ENCODE measurements around the gene GPX3. TPM values are rescaled to one million over a fixed set of nuclear protein-coding genes. Genes with fewer than 3 reads are reported as not detected.
A peak's percentile ranks its signal among the peaks of the same experiment; 100 is the strongest.

The GPX3 gene
- total RNA-seq, 2 experiments from 2014 or later, result not detected

DNA sequence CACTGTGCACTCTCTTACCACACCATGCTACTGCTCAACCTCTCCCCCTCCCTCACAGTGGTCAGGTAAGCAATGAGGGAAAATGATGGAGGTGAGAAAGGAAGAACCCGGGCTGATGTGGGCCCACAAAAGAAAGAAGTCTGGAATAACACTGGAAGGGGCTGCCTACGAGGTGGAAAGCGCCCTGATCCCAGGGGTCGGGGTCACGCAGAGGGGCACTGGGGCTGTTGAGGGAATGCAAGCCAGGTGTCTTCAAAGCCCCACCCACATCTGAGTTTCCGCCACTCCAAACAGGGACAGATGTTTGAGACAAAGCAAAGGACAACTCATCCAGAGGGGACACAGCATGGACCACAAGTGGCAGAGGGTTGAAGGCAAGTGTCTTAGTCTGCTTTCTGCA, 56.2 kb downstream of the GPX3 start:
- ChIA-PET CTCF (interaction anchor here (0.6 to 4.8 kb wide), 7 partner anchors 10 to 88 kb away, joined by 3 to 21 read pairs (median 4); no protein-coding TSS in a partner anchor), POLR2A (interaction anchor here (1.3 kb wide), 1 partner anchor 12 kb away, joined by 4 read pairs; no protein-coding TSS in a partner anchor)
- Mint-ChIP-seq H3K27me3 (no peaks in the 10 kb centered on the region), H3K4me3 (peak overlapping the region; percentile 85), H3K36me3 (peaks cover 79% of the 10 kb centered on the region), H3K27ac (peak overlapping the region; percentile 90), H3K9me3 (no peaks in the 10 kb centered on the region), H3K4me1 (ENCODE audit: low read depth) (peaks cover 69% of the 10 kb centered on the region)
- DNase-seq, result no peak
- intact Hi-C loops (cut with micrococcal nuclease), result loop anchor here (5.0 kb wide), 3 partner anchors 294 to 664 kb away; partner anchors contain the start of genes CD74 and RBM22

DNA sequence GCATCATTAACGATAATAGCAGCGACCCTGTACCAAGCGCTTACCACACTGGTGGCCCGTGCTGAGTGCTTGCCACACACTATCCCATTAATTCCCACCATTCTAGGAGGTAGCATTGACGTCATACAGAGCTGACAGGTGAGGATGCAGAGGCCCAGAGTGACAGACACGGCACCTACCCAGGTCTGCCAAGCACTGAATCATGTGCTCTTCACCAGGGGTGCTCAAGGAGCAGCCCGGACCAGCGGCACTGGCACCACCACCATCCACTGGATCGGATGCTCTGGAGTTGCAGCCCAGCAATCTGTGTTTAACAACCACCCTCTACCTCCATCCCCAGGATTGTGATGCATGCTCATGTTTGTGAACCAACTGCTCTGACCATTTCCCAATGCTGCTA, 57.0 kb downstream of the GPX3 start:
- ChIA-PET CTCF (interaction anchor here (1.4 to 4.8 kb wide), 4 partner anchors 20 to 518 kb away, joined by 3 to 21 read pairs (median 8); no protein-coding TSS in a partner anchor), POLR2A (interaction anchor here (1.1 to 7.4 kb wide), 4 partner anchors 9 to 17 kb away, joined by 3 to 115 read pairs (median 8); no protein-coding TSS in a partner anchor)
- Mint-ChIP-seq H3K27me3 (no peaks in the 10 kb centered on the region), H3K4me3 (peak overlapping the region; percentile 85), H3K4me1 (ENCODE audit: low read depth) (peaks cover 67% of the 10 kb centered on the region), H3K27ac (peak overlapping the region; percentile 90), H3K36me3 (peaks cover 77% of the 10 kb centered on the region), H3K9me3 (no peaks in the 10 kb centered on the region)
- intact Hi-C loops (cut with micrococcal nuclease), result loop anchor here (5.0 kb wide), 3 partner anchors 295 to 665 kb away; partner anchors contain the start of genes CD74 and RBM22
- DNase-seq, result no peak

GRCh38 chr5:151077967-151078366, 57.6 kb downstream of the GPX3 start:
- H3K9me3 Mint-ChIP-seq, result no peaks in the 10 kb centered on the region
- peaks cover 81% of the 10 kb centered on the region for H3K36me3 Mint-ChIP-seq
- ChIA-PET CTCF (interaction anchor here (0.6 to 4.8 kb wide), 8 partner anchors 8 to 518 kb away, joined by 3 to 21 read pairs (median 4); no protein-coding TSS in a partner anchor), POLR2A (interaction anchor here (0.7 to 7.4 kb wide), 11 partner anchors 9 to 75 kb away, joined by 3 to 115 read pairs (median 6); no protein-coding TSS in a partner anchor)
- intact Hi-C loops (cut with micrococcal nuclease), result loop anchor here (1.0 to 5.0 kb wide), 9 partner anchors 9 to 666 kb away; partner anchors contain the start of genes CD74 and RBM22
- H3K4me1 Mint-ChIP-seq (ENCODE audit: low read depth), result peaks cover 67% of the 10 kb centered on the region
- H3K27ac Mint-ChIP-seq, result peak overlapping the region; percentile 90
- peak overlapping the region; percentile 85 for H3K4me3 Mint-ChIP-seq
- peak; percentile 58 for DNase-seq
- H3K27me3 Mint-ChIP-seq, result no peaks in the 10 kb centered on the region

Other genes with a start within 250 kb of the GPX3 start
- gene SMIM3, start 241.8 kb upstream of the GPX3 start, total RNA-seq, result 10 to 100 TPM; 22.4 to 22.8 TPM
- under 1 TPM; 0.77 to 0.88 TPM for gene IRGM, start 174.1 kb upstream of the GPX3 start, total RNA-seq
- gene ZNF300, start 115.6 kb upstream of the GPX3 start, total RNA-seq, result under 1 TPM; 0.67 to 0.85 TPM
- gene TNIP1, start 60.4 kb downstream of the GPX3 start, total RNA-seq, result 100 to 1,000 TPM; 388 to 401 TPM
- gene ANXA6, start 137.2 kb downstream of the GPX3 start, total RNA-seq, result 100 to 1,000 TPM; 430 to 443 TPM
- gene CCDC69, start 203.5 kb downstream of the GPX3 start, total RNA-seq, result 10 to 100 TPM; 24.6 to 27.6 TPM
- 10 to 100 TPM; 28.7 to 29.1 TPM for gene GM2A, start 232.6 kb downstream of the GPX3 start, total RNA-seq

Measured in activated CD4-positive, alpha-beta memory T cell treated with anti-CD3 and anti-CD28 coated beads for 36 hours (primary cell).